Central memory CD4-positive, alpha-beta T cell (primary cell): Measurements from ENCODE around the gene LRCH4.

Experiments
- DNase-seq: peaks from one replicate; pipeline ENCODE4 v3.0.0; 2022

LRCH4 gene

GRCh38 chr7:100604976-100605911 is 19.3 kb upstream of the LRCH4 start:
- DNase-seq, result no peak

GRCh38 chr7:100604028-100604975 is 18.4 kb upstream of the LRCH4 start:
- peak; percentile 57 for DNase-seq

- DNase-seq, result no peak
These were observed 17.7 kb upstream of the LRCH4 start for GRCh38 chr7:100603726-100604027.

- no peak for DNase-seq
These were observed 17.2 kb upstream of the LRCH4 start for GRCh38 chr7:100602889-100603725.

- no peak for DNase-seq
These were observed 14.8 kb upstream of the LRCH4 start for GRCh38 chr7:100600730-100601038.

GRCh38 chr7:100599911-100600729 is 14.2 kb upstream of the LRCH4 start:
- DNase-seq, result no peak

- DNase-seq, result no peak
These were observed 12.5 kb upstream of the LRCH4 start for GRCh38 chr7:100598425-100598824.

GRCh38 chr7:100595188-100595587 is 9.3 kb upstream of the LRCH4 start:
- DNase-seq, result no peak

GRCh38 chr7:100591596-100591995 is 5.7 kb upstream of the LRCH4 start:
- DNase-seq, result no peak

- no peak for DNase-seq
These were observed 4.3 kb upstream of the LRCH4 start for GRCh38 chr7:100590077-100590737.

GRCh38 chr7:100589341-100589947 is 3.5 kb upstream of the LRCH4 start:
- DNase-seq, result no peak

- DNase-seq, result no peak
These were observed 2.5 kb upstream of the LRCH4 start for GRCh38 chr7:100588438-100588837.

GRCh38 chr7:100586266-100587025 is 517 bp upstream of the LRCH4 start, which contains the start of gene FBXO24:
Gene FBXO24, plus strand, starts transcription at chr7:100586328. Its CDS starts 298 bp downstream, at chr7:100586626.
- DNase-seq, result peak; percentile 100

- DNase-seq, result no peak
These were observed 1.0 kb downstream of the LRCH4 start for GRCh38 chr7:100584683-100585510.

- no peak for DNase-seq
These were observed 1.8 kb downstream of the LRCH4 start for GRCh38 chr7:100584054-100584682.

- peak; percentile 75 for DNase-seq
These were observed 2.5 kb downstream of the LRCH4 start for GRCh38 chr7:100583132-100584053.

- no peak for DNase-seq
These were observed 3.3 kb downstream of the LRCH4 start for GRCh38 chr7:100582650-100583049.
